ENCODE results near the gene TBX1.
"Not testable (repeated sequence)": the region's sequence is repeated elsewhere in the genome, so short reads cannot be mapped to it uniquely, and the experiment has no call there.

TBX1 gene

DNA sequence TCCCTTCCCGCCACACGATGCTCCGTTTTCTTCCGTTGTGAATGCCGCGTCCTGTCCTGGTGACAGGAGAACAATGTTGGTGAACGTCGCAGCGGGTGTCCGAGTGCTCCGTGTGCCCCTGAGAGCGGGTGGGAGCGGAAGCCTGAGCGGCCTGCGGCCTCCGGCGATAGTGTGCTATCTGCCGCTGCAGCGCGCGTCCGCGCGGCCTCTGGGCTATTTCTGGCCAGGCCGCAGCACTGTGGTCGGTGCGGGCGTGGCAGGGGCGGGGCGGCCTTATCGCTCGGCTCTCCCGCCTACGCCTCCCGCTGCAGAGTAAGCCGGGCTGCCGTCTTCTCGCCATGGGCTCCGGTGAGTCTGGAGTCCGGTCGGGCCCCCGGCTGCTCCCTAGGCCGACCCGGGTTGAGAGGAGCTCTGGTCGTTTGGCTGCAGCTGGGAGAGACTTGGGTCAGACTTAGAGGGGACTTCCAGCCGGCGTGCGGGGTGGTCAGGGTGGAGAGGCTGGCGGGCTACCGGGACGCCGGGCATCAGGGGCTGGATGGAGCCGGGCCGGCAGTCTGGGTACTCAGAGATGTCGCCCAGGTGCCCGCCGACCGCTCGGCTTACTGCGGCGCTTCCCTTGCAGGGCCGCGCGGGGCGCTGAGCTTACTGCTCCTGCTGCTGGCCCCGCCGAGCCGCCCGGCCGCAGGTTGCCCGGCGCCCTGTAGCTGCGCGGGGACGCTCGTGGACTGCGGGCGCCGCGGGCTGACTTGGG is 37.2 kb upstream of the TBX1 start, which contains the start of gene GP1BB:
Gene GP1BB, plus strand, starts transcription at position 308 of the 751 bp plus-strand sequence. Its CDS starts 31 bp downstream, at position 339.
- no peak for DNase-seq (ENCODE audit: low read depth)

DNA sequence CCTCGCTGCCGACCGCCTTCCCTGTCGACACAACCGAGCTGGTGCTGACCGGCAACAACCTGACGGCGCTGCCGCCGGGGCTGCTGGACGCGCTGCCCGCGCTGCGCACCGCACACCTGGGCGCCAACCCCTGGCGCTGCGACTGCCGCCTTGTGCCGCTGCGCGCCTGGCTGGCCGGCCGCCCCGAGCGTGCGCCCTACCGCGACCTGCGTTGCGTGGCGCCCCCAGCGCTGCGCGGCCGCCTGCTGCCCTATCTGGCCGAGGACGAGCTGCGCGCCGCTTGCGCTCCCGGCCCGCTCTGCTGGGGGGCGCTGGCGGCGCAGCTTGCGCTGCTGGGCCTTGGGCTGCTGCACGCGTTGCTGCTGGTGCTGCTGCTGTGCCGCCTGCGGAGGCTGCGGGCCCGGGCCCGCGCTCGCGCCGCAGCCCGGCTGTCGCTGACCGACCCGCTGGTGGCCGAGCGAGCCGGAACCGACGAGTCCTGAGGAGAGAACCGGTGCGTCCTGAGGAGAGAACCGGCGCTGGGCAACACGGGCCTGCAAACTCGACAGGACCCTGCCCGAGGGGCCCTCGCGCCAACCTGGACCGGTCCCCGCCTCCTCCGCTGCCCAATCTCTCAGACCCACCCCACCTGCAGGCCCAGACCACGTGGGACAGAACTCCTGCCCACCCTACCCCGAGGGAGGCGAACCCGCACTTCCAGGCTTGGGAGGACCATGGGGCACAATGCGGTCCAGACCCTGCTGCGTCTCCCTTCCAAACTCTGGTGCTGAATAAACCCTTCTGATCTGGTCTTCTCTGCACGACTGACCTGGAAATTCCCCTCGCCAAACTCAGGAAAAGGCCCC is 36.4 kb upstream of the TBX1 start:
- DNase-seq (ENCODE audit: low read depth), result no peak

DNA sequence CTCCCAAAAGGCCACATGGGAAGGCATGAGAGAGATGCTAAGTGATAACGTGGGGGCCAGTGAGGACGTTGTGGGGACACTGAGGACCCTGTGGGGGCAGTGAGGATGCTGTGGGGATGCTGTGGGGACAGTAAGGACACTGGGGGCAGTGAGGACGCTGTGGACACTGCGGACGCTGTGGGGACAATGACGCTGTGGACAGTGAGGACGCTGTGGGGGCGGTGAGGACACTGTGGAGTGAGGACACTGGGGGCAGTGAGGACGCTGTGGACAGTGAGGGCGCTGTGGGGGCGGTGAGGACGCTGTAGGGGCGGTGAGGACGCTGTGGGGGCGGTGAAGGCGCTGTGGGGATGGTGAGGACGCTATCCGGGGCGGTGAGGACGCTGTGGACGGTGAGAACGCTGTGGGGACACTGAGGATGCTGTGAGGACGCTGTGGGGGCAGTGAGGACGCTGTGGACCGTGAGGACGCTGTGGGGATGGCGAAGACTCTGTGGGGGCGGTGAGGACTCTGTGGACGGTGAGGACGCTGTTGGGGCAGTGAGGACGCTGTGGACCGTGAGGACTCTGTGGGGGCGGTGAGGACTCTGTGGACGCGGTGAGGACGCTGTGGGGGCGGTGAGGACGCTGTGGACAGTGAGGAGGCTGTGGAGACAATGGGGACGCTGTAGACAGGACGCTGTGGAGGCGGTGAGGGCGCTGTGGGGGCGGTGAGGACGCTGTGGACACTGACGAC is 35.5 kb upstream of the TBX1 start:
- DNase-seq (ENCODE audit: low read depth), result no peak

DNA sequence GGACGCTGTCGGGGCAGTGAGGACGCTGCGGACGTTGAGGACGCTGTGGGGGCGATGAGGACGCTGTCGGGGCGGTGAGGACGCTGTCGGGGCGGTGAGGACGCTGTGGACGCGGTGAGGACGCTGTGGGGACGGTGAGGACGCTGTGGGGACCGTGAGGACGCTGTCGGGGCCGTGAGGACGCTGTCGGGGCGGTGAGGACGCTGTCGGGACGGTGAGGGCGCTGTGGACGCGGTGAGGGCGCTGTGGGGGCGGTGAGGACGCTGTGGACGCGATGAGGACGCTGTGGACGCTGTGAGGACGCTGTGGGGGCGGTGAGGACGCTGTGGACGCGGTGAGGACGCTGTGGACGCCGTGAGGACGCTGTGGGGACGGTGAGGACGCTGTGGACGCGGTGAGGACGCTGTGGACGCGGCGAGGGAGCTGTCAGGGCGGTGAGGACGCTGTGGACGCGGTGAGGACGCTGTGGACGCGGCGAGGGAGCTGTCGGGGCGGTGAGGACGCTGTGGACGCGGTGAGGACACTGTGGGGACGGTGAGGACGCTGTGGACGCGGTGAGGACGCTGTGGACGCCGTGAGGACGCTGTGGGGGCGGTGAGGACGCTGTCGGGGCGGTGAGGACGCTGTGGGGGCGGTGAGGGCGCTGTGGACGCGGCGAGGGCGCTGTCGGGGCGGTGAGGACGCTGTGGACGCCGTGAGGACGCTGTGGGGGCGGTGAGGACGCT is 34.4 kb upstream of the TBX1 start:
- not testable (repeated sequence) for DNase-seq (ENCODE audit: low read depth)

DNA sequence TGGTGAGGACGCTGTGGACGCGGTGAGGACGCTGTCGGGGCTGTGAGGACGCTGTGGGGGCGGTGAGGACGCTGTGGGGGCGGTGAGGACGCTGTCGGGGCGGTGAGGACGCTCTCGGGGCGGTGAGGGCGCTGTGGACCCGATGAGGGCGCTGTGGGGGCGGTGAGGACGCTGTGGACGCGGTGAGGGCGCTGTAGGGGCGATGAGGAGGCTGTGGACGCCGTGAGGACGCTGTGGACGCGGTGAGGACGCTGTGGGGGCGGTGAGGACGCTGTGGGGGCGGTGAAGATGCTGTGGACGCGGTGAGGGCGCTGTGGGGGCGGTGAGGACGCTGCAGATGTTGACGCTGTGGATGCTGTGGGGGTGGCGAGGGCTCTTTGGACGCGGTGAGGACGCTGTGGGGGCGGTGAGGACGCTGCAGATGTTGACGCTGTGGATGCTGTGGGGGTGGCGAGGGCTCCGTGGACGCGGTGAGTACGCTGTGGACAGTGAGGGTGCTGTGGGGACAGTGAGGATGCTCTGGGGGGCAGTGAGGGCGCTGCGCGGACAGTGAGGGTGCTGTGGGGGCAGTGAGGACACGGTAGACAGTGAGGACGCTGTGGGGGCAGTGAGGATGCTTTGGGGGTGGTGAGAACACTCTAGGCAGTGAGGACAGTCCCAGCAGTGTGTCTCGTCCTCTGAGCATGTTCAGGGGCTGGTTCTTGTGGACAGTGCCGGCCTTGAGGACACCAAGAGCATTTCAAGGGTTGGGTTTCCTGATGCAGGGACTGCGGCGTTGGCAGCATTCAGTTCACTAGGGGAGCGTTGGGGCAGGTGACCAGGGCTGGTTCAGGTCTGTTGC is 33.0 kb upstream of the TBX1 start:
- no peak for DNase-seq (ENCODE audit: low read depth)

DNA sequence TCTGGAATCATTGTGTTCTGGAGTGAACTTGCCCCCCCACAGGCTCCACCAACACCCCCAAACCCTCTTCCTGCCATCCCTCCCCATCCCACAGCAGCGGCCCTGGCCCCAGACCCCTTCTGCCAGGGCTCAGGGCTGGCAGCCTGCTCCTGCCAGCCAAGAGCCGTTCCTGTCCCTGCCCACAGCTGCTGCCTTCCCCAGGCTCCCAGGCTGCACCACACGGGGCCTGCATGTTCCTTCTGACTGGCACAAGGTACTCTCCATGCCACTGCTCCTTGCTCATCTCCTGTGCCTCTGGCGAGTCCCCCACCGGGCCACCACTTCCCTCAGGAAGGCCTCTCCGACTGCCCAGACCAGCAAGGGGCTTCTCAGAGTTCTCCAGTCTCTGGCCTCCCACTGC is 32.3 kb upstream of the TBX1 start:
- no peak for DNase-seq (ENCODE audit: low read depth)

DNA sequence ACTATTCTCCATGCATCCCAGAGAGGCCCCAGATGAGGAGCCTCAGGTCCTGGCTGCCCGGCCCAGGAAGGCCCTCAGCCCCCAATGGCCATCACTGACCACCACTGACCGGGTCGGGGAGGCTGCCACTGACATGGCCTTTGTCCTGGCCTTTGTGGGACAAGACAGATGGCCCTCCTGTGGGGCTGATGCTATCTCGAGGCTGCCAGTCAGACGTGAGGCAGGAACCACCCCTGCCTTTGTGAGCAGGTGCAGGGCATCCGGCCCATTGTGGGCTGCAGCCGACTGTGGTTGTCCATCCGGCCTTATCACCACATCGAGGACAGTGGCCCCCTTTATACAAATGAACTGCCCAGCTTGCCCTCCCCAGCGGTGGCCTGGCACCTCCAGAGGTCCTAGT is 31.7 kb upstream of the TBX1 start:
- DNase-seq (ENCODE audit: low read depth), result no peak

DNA sequence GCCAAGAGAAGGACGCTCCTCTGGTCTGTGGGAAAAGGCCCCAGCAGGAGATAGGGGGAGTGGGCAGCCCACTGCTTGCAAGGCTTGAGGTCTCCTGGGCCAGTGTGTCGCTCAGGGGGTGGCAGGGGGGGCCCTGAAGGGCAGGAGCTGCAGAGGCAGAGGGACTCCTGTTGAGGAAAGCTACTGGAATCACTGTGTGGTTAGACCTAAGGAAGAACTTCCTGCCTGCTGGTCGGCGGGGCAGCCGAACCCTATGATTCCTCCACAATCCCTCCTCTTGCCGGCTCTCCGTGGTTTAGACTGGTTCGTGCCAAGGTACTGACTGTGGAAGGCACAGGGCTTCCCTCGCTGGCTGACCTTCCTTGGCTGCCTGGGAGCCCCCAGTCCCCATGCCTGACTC is 31.1 kb upstream of the TBX1 start:
- DNase-seq (ENCODE audit: low read depth), result no peak

DNA sequence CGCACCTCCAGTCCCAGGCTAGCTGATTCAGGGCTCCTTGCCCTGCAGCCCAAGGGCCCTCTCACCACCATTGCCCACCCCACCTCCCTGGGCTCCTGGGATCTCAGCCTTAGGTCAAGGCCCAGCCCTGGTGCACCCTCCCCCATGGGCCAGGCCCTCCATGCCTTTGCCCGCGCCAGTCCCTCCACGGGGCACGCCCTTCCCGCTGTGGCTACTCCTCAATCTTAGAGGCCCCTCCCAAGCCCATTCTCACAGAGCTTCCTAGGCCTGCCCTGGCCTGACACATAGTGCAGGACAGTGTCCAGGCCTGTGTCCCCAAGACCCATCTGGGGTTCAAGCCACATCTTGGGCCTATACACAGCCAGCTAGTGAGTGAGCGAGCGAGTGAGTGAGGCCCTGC is 30.4 kb upstream of the TBX1 start:
- no peak for DNase-seq (ENCODE audit: low read depth)

DNA sequence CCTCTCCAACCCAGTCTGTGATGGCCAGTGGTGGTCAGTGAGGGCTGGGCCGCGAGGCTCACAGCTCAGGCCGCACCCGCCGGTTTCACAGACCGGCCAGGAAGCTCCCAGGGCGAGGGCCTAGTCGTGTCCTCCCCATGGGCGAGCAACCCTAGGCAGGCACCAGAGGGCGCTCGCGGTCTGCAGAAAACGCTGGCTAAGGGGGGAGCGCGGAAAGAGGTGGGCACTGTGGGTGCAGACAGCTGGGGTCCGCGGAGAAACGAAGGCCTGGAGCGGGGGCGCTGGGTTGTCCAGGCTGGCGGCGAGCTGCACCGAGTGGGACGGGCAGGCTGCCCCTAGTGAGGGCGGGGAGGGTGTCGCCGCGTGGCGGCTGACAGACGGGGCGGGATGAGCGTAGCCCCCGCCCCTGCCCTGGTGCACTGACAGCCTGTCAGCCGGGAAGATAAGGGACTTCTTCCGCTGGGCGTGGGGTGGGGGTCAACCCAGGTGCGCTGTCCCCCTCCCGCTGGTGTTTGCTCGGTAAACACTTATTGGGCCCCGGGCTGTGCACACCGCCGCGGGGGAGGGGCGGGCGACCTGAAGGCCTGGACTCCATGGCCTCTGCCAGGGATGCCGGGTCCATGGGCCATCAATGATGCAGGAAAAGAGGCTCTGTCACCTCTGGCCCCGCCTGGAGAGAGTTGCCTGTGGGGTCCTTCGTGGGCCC is 29.8 kb upstream of the TBX1 start:
- peak; percentile 52 for DNase-seq (ENCODE audit: low read depth)

DNA sequence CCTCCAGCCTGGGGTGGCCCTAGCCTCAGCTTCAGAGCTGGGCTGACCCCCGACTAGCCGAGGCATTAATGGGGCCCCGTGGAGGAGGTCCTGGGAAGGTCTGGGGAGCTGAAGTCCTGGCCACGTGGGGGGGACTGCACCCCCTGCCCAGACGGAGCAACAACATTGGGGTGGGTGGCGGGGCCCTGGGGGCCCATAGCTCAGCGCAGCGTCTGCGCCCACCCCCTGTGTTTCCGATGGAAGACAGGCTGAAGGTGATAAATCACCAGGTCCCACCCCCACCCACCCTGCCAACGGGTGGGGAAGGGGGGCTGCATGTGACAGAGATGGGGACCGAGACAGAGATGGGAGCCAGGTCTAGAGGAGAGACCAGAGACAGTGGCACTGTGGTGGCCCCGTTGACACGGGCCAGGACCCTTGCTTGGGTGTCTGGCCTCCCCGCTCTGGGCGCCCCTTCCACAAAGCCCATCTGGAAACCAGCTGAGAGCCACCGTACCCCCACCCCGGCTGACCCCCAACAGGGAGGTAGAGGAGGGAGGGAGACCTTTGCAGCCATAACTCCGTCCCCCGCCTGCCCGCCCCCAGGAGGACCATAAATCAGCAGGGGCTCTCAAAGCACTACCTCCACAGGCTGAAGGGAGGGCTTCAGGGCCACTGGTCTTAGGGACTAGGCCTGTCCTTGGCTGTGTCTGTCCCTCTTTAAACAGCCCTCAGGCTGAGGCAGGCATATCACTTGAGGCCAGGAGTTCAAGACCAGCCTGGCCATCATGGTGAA is 29.0 kb upstream of the TBX1 start:
- DNase-seq (ENCODE audit: low read depth), result no peak

DNA sequence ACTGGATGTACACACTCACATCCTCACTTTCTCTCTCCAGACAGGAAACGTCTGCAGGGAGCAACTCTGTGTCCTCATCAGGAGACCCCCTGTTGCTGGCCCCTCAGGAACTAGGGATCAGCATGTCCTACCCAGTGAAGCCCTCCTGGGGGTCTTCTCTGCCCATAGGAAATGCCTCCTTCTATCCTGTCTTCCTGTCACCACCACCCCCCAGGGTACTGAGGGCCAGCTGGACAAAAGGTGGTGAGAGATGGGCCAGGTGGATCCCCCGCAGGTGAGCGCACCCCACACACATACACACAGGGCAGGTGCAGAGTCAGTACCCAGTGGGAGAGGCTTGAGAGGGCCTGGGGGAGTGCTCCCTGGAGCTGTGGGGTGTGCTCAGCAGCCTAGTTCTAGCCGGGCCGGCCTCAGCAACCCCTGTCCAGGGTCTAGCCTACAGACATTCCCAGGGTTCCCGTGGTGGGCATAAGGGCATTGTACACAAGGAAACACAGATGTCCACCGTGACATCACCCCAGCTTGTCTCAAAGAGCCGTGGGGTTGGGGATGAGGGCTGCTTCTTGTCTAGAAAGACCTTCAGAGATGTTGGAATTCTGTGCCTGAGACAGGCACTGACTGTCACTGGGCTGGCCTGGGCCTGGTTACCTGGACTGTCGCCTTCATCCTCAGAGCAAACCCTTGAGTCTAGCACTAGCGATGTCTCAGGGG is 28.0 kb upstream of the TBX1 start:
- no peak for DNase-seq (ENCODE audit: low read depth)

DNA sequence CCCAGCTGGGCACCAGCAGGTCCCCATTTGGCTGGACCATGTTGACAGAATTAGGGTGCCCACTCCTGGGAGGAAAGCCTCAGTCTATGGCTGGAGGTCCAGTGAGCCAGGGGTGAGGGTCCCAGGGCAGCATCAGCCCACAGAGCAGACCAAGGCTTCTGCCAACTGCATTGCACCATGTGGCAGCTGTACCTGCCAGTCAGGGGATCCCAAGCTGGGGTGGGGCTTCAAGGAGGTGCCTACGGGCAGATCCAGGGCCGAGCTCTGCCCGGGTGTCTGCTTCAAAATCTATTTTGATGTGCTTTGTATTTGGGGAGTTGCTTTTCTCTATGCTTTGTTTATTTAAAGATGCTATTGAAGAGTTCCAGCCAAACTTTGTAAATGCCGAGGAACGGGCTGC is 26.8 kb upstream of the TBX1 start:
- DNase-seq (ENCODE audit: low read depth), result no peak

DNA sequence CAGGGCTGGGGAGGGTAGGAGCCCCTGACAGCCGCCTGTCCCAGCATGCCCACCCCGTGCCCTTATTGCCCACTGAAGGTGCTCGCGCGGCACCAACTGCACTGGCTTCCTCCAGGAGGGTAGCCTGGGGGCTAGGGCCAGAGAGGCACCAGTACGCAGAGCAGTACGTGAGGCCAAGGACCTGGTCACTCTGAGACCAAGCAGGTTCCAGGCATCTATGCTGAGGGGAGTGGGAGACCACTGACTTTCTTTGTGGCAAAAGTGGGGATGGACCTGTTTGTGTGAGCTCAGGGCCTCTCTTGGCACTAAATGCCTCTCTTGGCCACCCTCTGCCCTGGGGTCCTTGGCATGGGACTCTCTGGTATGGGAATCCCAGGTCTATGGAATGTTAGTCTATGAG is 26.4 kb upstream of the TBX1 start:
- no peak for DNase-seq (ENCODE audit: low read depth)

DNA sequence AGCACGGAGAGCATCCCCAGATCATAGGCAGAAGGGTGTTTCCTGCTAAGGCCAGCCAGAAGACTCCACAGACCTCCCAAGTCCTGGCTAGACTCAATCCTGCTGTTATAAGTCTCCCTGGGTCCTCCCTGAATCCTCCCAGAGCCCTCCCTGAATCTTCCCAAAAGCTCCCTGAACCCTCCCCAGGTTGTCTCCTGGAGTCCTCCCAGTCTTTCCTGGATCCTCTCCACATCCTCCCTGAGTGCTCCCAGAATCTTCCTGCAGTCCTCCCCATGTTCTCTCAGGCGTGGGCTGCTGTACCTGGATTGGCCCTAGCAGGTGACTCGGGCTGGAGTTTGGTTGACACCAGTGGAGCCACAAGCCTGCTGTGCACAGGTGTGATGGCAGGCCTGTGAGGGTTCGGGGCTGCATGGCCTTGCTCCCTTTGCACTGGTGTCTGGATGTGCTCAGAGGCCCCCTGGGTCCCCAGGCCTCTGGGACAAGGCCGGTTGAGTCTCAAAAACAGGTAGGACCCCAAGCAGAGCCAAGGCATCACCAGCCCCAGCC is 25.7 kb upstream of the TBX1 start:
- no peak for DNase-seq (ENCODE audit: low read depth)

DNA sequence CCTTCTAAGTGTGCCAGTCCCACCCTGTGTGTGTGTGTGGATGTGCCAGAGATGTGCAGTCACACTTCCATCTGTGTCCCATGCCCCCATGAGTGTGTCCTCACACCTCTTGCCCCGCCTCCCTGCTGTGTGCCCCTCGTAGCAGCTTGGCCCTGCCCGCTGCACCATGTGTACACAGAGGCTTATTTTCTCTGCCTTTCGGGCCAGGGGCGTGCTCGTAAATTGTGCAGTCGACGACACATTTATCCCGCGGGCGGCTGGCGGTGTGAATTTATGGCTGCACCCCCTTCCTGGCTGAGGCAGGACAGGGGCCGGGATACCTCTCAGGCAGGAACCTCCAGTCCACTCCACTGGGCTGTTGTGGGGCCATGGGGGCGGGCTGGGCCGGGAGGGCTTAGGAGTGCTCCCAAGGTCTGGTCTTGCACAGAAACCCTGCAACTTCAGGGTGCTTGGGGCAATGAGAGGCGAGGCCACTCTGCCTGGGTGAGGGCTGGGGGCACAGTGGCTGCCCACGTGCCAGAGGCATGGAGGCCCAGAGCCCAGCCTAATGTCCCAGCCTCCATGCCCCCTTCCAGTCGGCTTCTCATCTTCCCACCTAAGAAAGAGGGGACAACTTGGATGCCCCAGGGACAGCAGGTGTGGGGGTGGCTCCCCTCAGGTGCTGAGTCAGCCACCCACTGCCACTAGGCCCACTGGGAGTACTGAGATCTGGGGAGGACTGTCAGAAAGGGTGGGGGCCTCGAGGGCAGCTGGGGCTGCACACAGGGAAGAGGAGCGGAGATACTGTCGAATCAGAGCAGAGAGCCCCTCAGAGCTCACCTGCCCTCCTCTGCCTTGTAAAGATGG is 24.7 kb upstream of the TBX1 start:
- no peak for DNase-seq (ENCODE audit: low read depth)

DNA sequence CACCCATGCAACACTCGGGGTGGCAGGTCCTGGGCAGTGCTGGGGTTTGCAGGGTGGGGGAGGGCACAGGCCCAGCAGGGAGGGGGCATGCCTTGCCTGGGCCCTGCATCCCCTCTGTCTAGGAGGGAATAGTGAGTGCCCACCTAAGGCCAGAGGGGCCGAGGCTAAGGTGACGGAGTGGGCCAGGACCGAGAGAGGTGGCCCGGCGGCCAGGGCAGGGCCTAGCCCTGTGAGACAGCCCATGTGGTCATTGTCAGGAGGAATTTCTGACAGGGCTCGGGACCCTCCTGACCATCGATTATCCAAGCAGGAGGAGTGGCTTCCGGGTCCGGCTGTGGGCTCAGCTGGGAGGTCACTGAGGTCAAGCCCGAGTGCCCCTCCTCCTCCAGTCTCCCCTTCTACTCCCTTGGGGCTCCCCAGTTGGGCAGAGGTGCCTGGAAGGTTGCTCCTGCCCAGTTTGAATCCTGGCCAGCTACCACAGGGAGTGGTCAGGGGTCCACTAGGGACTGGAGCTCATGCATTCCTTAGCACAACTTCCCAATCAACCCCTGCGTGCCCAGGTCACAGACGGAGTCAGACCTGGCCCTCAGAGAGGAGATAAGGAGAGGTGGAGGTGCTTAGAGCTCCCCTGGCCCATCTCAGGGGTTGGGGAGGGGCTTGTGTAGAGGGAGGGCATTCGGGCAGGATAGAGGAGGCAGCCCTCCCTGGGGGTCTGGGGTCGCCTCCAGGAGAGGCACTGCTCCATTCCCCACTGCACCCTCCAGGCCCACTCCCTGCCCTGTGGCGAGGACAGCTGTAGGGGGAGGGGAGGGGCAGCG is 22.5 kb upstream of the TBX1 start:
- no peak for DNase-seq (ENCODE audit: low read depth)
